DMS153 treated with DMSO at 0.1 percent for 48 hours (cell line): ENCODE measurements around the gene LDAH.

Experiments
- DNase-seq: peaks from one replicate; lab custom pipeline; 2025; ENCODE audit not compliant: unreplicated experiment; lab: John Stamatoyannopoulos, UW

LDAH gene

GRCh38 chr2:20641123-20641985 is 181.5 kb downstream of the LDAH start:
- DNase-seq: no peak

GRCh38 chr2:20640411-20641122 is 182.3 kb downstream of the LDAH start:
- DNase-seq: no peak

GRCh38 chr2:20638646-20639430 is 184.1 kb downstream of the LDAH start:
- DNase-seq: no peak

GRCh38 chr2:20638014-20638413 is 184.9 kb downstream of the LDAH start:
- DNase-seq: no peak

GRCh38 chr2:20637147-20637546 is 185.8 kb downstream of the LDAH start:
- DNase-seq: no peak

GRCh38 chr2:20635675-20636584 is 187.0 kb downstream of the LDAH start:
- DNase-seq: peak; percentile 44

GRCh38 chr2:20635113-20635510 is 187.8 kb downstream of the LDAH start:
- peak; percentile 11 for DNase-seq

GRCh38 chr2:20634507-20635112 is 188.3 kb downstream of the LDAH start:
- no peak for DNase-seq
